Measurements from ENCODE around the gene MTCH1. TPM values are rescaled to one million over a fixed set of nuclear protein-coding genes. Genes with fewer than 3 reads are reported as not detected.

Gene MTCH1, protein sequence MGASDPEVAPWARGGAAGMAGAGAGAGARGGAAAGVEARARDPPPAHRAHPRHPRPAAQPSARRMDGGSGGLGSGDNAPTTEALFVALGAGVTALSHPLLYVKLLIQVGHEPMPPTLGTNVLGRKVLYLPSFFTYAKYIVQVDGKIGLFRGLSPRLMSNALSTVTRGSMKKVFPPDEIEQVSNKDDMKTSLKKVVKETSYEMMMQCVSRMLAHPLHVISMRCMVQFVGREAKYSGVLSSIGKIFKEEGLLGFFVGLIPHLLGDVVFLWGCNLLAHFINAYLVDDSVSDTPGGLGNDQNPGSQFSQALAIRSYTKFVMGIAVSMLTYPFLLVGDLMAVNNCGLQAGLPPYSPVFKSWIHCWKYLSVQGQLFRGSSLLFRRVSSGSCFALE
- total RNA-seq, result 100 to 1,000 TPM; 135 to 139 TPM

- Mint-ChIP-seq H3K27ac (peak within 1 kb of the TSS; percentile 97), H3K4me1 (peaks cover 17% of the 10 kb centered on the region), H3K27me3 (peaks cover 9% of the 10 kb centered on the region), H3K4me3 (peak within 1 kb of the TSS; percentile 97), H3K36me3 (peaks cover 1% of the 10 kb centered on the region), H3K9me3 (no peaks in the 10 kb centered on the region)
- peak; percentile 97 for DNase-seq
- POLR2A ChIA-PET, result interaction anchor here (0.6 to 1.7 kb wide), 30 partner anchors 9 to 447 kb away, joined by 3 to 17 read pairs (median 4); partner anchors contain the start of genes C6orf89, CMTR1, FGD2 and PI16
- peak; percentile 89 for ATAC-seq (ENCODE audit: low read depth)
Measured at GRCh38 chr6:36985808-36986703, at the start of gene MTCH1. Gene MTCH1, minus strand, starts transcription at chr6:36986196. Its CDS starts 23 bp downstream, at chr6:36986173.

DNA sequence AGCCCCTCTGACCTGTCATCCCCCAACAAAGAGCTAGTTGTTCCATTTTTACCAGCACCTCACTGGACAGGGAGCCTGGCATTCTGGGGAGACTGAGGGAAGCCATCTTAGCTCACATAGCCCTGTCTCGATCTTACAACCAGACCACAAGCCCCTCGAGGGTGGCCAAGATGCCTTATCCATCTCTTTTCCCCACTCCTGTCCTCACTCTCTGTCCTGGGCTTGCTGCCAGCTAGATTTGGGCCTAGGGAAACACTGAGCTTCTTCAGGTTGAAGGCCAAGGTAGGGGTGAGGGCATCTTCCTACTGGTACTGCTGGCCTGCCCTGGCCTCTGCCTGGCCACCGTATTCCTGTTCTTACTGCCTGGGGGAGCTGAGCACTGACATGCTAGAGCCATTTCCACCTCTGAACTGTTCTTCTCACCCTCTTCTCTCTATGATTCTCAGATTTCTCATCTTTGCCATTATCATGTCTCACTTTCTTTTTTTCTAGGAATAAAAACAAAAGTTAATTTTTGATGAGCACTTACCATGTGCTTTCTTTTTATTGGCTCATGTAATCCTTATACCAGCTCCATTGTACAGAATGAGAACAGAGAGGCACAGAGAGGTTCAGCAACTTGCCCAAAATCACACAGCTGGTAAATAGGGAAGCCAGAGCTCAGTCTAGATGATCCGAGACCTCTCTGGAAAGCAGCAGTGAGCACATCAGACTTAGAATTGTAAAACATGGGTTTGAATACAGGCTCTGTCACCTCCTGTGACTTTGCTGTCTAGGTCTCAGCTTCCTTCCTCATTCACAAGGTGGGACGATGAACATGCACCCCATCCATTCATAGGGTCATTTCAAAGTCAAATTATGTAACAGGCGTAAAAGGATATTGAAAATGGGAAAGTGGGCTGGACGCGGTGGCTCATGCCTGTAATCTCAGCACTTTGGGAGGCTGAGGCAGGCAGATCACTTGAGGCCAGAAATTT is 48.1 kb upstream of the MTCH1 start:
- DNase-seq, result no peak
- Mint-ChIP-seq H3K4me1 (peaks cover 47% of the 10 kb centered on the region), H3K27ac (peak overlapping the region; percentile 87), H3K9me3 (peaks cover 3% of the 10 kb centered on the region), H3K27me3 (no peaks in the 10 kb centered on the region), H3K36me3 (peaks cover 23% of the 10 kb centered on the region), H3K4me3 (no peak overlapping the region)
- ATAC-seq (ENCODE audit: low read depth), result no peak
- POLR2A ChIA-PET, result interaction anchor here (0.8 to 15.9 kb wide), 5 partner anchors 15 to 239 kb away, joined by 3 to 215 read pairs (median 7); partner anchors contain the start of gene PIM1

DNA sequence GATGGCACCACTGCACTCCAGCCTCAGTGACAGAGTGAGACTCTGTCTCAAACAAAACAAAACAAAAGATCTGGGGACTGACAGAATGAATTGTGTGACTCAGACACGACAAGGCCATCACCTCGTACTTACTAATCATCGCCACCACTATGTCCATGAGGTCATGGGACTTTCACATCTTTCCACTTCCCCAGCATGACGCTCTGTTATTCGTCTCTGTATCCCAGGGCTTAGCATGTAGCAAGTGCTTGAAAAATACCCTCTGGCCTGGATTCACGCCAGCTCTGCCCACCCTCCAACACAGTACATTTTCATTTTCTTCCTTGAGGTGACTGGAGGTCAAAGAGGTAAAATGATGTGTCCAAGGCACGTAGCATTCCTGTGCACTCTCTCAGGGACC is 47.3 kb upstream of the MTCH1 start:
- Mint-ChIP-seq H3K27me3 (no peaks in the 10 kb centered on the region), H3K36me3 (peaks cover 23% of the 10 kb centered on the region), H3K9me3 (peaks cover 3% of the 10 kb centered on the region), H3K4me1 (peaks cover 43% of the 10 kb centered on the region), H3K27ac (peak overlapping the region; percentile 87), H3K4me3 (no peak overlapping the region)
- DNase-seq (no peak), ATAC-seq (ENCODE audit: low read depth) (peak; percentile 62)
- POLR2A ChIA-PET, result interaction anchor here (1.3 to 15.9 kb wide), 3 partner anchors 16 to 141 kb away, joined by 6 to 215 read pairs (median 10); partner anchors contain the start of gene PIM1

DNA sequence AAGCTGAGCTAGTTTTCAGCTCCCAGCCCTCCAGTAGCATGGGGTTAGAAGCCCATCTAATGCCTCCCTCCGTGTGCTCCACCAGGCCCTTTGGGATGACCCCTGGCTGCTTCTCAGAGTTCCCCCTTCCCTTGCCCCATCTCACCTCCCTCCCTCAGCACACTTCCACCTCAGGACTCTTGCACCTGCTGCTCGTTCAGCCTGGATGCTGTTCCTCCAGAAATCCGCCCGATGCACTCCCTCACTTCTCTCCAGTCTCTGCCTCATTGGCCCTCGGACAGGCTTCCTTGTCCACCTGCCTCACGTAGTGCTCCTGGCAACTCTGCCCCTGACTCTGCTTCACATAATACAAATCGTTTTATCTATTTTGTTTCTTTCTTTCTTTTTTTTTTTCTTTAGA is 46.2 kb upstream of the MTCH1 start:
- Mint-ChIP-seq H3K36me3 (peaks cover 23% of the 10 kb centered on the region), H3K9me3 (peaks cover 3% of the 10 kb centered on the region), H3K4me1 (peaks cover 40% of the 10 kb centered on the region), H3K27ac (peak overlapping the region; percentile 14), H3K27me3 (no peaks in the 10 kb centered on the region), H3K4me3 (no peak overlapping the region)
- DNase-seq (no peak), ATAC-seq (ENCODE audit: low read depth) (no peak)
- POLR2A ChIA-PET, result interaction anchor here (0.8 to 16.2 kb wide), 3 partner anchors 9 to 144 kb away, joined by 3 to 372 read pairs (median 215); partner anchors contain the start of gene PIM1

DNA sequence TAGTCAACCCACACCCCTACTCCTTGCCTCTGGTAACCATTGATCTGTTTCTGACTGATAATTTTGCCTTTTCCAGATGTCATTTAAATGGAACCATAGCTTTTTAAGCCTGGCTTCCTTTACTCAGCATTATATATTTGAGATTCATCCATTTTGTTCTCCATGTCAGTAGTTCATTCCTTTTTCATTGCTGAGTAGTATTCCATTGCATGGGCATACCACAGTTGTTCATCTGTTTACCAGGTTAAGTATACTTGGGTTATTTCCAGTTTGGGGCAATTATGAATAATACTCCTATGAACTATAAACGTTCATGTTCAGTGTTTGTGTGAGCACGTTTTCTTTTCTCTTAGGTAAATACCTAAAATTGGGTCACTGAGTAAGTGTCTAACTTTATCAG is 44.6 kb upstream of the MTCH1 start:
- peaks cover 3% of the 10 kb centered on the region for H3K9me3 Mint-ChIP-seq
- peaks cover 28% of the 10 kb centered on the region for H3K36me3 Mint-ChIP-seq
- peaks cover 50% of the 10 kb centered on the region for H3K4me1 Mint-ChIP-seq
- no peaks in the 10 kb centered on the region for H3K27me3 Mint-ChIP-seq
- DNase-seq (no peak), ATAC-seq (ENCODE audit: low read depth) (no peak)
- H3K27ac Mint-ChIP-seq, result peak overlapping the region; percentile 43
- H3K4me3 Mint-ChIP-seq, result no peak overlapping the region
- POLR2A ChIA-PET, result interaction anchor here (0.6 to 16.2 kb wide), 5 partner anchors 9 to 198 kb away, joined by 3 to 372 read pairs (median 17); partner anchors contain the start of gene PIM1

- POLR2A ChIA-PET, result interaction anchor here (0.8 to 16.2 kb wide), 9 partner anchors 12 to 180 kb away, joined by 3 to 372 read pairs (median 4); partner anchors contain the start of genes MTCH1, PIM1 and PPIL1
- Mint-ChIP-seq H3K4me1 (peaks cover 54% of the 10 kb centered on the region), H3K4me3 (peak overlapping the region; percentile 20), H3K27ac (peak overlapping the region; percentile 92), H3K27me3 (no peaks in the 10 kb centered on the region), H3K36me3 (peaks cover 31% of the 10 kb centered on the region), H3K9me3 (peaks cover 3% of the 10 kb centered on the region)
- peak; percentile 74 for ATAC-seq (ENCODE audit: low read depth)
- no peak for DNase-seq
Measured at GRCh38 chr6:37029249-37029971, 43.4 kb upstream of the MTCH1 start.

DNA sequence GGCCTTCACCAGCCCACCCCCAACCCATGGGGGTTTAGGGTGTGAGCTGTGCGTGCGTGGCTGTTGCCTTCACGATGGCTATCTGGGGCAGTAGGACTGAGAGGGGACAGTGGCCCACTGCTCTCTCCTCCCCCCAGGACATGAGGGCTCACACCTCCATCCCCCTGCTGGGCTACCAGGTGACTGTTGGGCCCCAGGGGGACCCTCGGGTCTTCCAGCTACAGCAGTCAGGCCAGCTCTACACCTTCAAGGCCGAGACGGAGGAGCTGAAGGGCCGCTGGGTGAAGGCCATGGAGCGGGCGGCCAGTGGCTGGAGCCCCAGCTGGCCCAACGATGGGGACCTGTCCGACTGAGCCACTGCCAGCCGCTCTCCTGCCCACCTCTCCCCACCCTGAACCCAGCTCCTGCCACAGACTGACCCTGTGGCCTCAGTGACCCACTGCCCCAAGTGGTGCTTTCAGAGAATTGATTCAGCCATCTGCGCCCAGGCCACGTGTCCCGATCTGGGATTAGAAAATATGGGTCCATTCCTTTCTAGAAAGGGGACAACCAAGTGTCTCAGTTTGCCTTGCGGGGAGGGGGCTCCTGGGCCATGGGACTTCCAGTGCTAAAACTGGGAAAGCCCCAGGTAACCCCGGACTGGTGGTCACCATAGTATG is 41.9 kb upstream of the MTCH1 start:
- H3K4me3 Mint-ChIP-seq, result no peak overlapping the region
- peaks cover 53% of the 10 kb centered on the region for H3K4me1 Mint-ChIP-seq
- POLR2A ChIA-PET, result interaction anchor here (0.6 to 16.2 kb wide), 5 partner anchors 21 to 181 kb away, joined by 3 to 372 read pairs (median 6); partner anchors contain the start of gene PIM1
- no peaks in the 10 kb centered on the region for H3K27me3 Mint-ChIP-seq
- ATAC-seq (ENCODE audit: low read depth) (no peak), DNase-seq (no peak)
- no peak overlapping the region for H3K27ac Mint-ChIP-seq
- peaks cover 26% of the 10 kb centered on the region for H3K36me3 Mint-ChIP-seq
- H3K9me3 Mint-ChIP-seq, result peaks cover 3% of the 10 kb centered on the region

GRCh38 chr6:37027036-37027720 is 41.2 kb upstream of the MTCH1 start:
- no peak for ATAC-seq (ENCODE audit: low read depth)
- Mint-ChIP-seq H3K4me1 (peaks cover 56% of the 10 kb centered on the region), H3K36me3 (peaks cover 27% of the 10 kb centered on the region), H3K27ac (peak overlapping the region; percentile 68), H3K27me3 (no peaks in the 10 kb centered on the region), H3K9me3 (peaks cover 3% of the 10 kb centered on the region), H3K4me3 (no peak overlapping the region)
- POLR2A ChIA-PET, result interaction anchor here (0.5 to 16.2 kb wide), 5 partner anchors 22 to 246 kb away, joined by 4 to 372 read pairs (median 6); partner anchors contain the start of gene PIM1
- DNase-seq, result no peak

- Mint-ChIP-seq H3K4me3 (no peak overlapping the region), H3K36me3 (peaks cover 24% of the 10 kb centered on the region), H3K9me3 (peaks cover 3% of the 10 kb centered on the region), H3K27ac (peak overlapping the region; percentile 82), H3K4me1 (peaks cover 65% of the 10 kb centered on the region), H3K27me3 (no peaks in the 10 kb centered on the region)
- DNase-seq, result no peak
- POLR2A ChIA-PET, result interaction anchor here (1.1 to 16.2 kb wide), 3 partner anchors 23 to 184 kb away, joined by 4 to 372 read pairs (median 215); partner anchors contain the start of gene PIM1
- no peak for ATAC-seq (ENCODE audit: low read depth)
Measured at GRCh38 chr6:37025621-37026466, 39.8 kb upstream of the MTCH1 start.
